NCI-H2029 treated with DMSO at 0.1 percent for 48 hours (cell line): ENCODE data around the gene KRT7.
A peak's percentile ranks its signal among the peaks of the same experiment; 100 is the strongest.
"Not testable (repeated sequence)": the region's sequence is repeated elsewhere in the genome, so short reads cannot be mapped to it uniquely, and the experiment has no call there.

Experiments used
- DNase-seq: peaks from one replicate; lab custom pipeline; 2025; lab: John Stamatoyannopoulos, UW

KRT7 gene

DNA sequence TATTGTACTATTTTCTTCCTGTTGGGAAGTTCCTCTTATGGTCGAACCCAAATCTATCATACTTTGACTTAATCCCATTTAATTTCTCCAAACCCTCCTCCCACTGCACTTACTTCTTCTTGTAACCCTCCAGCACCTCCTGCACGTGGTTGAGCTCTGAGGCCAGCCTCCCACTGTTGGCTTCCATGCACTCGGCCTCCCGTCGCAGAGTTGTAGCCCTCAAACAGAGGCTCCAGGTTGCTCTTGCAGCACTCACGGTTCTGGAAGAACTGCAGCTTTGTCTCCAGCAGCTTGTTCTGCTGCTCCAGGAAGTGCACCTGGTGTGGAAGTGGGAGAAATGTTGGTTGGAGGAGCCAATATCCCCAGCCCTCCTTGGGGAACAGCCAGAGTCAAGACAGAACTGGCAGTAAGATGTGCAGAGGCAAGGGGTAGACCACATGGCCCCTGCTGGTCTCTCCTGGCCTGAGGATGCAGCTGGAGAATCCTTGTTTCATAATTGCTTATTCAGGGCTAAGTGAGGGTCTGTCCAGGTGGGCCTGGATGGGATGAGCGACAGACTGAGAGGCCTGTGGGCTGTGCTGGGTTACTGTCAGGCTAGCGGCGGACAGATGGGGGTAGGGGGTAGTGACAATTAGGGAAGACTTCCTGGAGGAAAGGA, 23.0 kb downstream of the KRT7 start:
- DNase-seq: no peak

DNA sequence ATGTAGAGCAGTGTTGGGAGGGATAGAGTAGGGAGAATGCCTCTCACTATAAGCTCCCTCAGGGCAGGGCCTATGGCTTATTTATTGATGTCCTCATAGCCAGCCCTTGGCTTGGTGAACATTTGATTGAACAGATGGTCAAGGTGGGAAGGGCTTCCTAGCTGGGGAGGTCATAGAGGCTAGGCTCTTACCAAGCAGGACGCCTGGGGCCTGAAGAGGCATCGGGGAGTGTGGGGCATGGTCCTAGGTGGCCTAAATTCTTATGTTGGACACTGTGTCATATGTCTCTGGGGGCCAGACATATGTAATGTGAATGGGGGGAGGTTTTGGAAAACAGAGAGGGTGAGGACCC, 23.5 kb downstream of the KRT7 start:
- DNase-seq: no peak

GRCh38 chr12:52257074-52257551, 24.1 kb downstream of the KRT7 start:
- DNase-seq: no peak

GRCh38 chr12:52257922-52258321, 24.9 kb downstream of the KRT7 start:
- DNase-seq: not testable (repeated sequence)

DNA sequence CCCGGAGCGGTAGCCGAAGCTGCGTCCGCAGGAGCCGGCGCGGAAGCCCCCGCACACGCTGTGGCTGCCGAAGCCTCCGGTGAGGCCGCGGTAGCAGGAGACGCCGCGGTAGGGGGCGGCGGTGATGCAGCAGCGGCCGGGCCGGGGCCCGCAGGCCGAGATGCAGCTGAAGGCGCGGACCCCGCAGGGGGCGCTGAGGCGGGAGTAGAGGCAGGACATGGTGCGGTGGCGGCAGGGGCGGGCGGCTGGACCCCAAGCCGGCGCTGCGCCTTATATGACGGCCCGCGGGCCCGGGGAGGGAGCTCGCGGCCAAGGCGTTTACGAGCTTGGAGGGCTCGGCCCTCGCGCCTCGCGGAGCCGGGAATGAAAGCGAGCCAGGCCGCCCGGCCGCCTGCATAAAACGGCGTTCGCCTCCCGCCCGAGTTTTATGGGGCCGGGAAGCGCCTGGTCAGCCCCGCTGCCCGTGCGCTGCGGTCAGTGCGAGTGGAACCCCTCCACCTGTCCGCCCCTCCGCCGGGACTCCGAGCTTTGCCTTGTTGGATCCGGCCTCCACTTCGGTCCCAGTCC, 25.4 kb downstream of the KRT7 start:
- DNase-seq: no peak

DNA sequence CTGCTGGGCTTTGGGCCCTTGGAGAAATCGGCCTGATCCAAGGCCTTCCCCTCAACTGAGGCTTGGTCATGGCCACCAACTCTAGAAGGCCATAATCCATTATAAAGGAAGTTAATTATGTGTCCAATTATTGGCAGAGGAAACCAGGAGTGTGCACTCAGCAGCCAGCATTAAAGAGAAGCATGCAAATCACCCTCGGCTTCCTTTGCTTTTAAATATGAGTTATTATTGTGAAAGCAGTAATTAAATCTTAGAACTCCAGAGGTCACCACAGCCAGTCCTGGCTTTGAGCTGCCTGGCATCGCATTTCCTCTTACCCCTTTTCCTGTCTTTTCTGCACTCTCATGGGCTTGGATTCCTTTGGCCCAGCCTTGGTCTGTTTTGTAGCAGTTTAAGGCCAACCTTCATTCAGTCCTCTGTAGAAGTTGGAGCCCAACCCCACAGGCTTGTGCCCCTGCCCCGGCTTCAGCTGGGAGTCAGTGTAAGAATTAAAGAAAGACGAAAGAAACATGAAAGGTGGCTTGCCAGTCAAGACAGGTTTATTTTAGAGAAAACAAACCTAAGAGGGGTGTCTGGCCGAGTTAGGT, 26.7 kb downstream of the KRT7 start:
- DNase-seq: no peak

- no peak for DNase-seq
Measured at GRCh38 chr12:52260361-52261207, 27.5 kb downstream of the KRT7 start.

DNA sequence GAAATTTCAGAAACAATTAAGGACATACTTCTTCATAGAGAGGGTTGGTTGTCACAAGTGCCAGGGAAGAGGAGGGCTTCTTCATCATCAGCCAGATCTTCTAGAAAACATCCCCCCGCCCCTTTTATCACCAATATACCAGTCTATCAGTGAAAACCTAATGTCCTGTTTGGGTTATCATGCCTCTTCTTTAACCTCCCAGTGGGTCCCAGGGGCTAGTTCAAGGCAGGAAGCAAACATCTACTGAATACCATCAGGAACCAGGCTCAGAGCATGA, 28.1 kb downstream of the KRT7 start:
- DNase-seq: no peak

DNA sequence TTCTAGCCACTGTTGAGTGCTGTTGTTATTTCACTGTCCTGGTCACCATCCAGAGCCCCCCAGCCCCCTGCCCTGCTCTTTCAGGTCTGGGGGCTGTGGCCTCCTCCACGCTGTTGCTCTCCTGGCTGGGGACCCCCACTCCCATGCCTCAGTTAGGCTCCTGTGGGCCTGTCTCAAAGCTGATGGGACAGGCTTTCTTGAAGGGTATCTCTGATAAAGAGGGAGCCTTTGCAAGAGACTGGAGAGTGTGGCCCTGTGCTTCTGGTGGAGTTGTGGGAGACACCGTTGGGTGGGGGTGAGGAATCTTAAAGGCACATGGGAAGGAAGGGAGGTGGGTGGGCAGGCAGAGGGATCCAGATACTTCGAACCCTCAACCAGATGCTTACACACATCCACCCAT, 29.2 kb downstream of the KRT7 start:
- DNase-seq: no peak

GRCh38 chr12:52263761-52264434, 30.9 kb downstream of the KRT7 start:
- DNase-seq: no peak

DNA sequence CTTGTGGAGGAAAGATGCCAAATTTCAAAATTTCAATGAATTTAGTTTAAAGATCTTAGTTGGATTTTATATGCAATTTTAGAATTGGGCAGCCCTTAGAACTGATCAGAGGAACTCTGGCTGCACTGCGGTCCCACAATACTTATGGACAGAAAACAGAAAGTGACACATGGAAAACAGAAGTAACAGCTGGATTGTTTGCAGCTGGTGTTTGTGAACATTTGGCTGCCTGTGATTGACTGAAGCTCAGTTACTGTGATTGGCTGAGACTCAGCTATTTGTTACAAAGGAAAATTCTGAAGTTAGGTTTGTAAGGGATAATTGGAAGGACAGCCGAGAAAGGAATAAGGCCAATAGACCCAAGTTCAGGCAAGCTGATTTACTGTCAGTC, 31.4 kb downstream of the KRT7 start:
- no peak for DNase-seq

- DNase-seq: peak; percentile 66
Measured at GRCh38 chr12:52266514-52266913, 33.5 kb downstream of the KRT7 start.

DNA sequence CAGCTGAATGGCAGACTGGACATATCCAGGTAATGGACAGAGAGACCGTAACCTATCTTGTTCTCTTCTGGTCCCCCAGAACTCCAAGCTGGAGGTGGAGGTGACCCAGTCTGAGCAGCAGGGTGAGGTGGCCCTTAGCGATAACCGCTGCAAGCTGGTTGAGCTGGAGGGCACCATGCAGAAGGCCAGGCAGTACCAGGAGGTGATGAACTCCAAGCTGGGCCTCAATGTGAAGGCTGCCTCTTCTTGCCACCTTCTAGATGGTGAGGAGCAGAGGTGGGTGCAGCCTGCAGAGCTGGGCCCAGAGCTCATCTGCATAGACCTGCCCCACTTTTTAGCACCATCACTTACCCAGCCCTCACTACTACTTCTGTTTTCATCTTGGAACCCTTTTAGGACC, 34.2 kb downstream of the KRT7 start:
- no peak for DNase-seq

GRCh38 chr12:52267699-52268098, 34.7 kb downstream of the KRT7 start:
- no peak for DNase-seq

DNA sequence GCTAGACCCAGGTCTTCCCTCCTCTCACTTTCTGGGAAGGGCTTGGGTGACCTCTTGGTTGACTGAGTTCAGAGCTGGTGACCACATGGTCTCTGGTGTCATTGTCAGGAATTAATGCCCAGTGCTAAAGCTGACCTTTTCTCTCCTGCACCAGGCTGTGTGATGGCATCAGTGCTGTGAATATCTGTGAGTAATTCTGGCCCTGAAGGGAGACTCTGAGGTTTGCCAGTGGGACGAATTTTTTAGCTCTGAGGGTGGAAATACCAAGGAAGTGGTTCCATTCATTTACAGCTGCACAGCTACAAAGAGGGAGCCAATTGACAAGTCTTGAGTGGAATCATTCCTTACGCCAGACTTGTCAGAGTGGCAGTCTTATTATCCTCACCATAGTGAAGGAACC, 35.2 kb downstream of the KRT7 start:
- no peak for DNase-seq

DNA sequence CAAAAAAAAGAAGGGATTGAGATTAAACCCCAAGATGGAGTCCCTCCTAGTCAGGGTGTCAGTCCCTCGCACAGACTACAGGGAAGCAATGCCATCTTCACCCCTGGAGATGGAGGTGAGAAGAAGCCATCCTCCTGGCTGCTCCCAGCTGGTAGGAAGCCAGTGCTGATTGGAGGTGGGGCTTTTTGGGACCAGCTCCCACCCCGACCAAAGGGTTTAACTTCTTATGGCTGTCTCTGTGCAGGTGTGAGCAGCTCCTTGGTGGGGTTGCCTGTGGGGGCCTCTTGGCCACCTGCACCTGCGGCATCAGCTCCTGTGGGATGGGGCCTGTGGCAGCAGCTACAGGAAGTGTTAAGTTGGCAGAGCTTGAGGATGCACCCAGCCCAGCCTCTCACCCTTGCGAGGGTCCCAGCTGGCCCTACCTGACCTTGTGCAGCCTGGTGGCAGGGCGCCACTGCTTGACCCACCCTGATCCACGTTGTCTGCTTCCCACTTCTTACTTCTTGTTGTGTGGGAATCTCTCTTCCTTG, 37.6 kb downstream of the KRT7 start:
- no peak for DNase-seq

GRCh38 chr12:52271158-52271557, 38.1 kb downstream of the KRT7 start:
- DNase-seq: no peak

- no peak for DNase-seq
Measured at GRCh38 chr12:52274521-52275120, 41.6 kb downstream of the KRT7 start, which contains the start of gene KRT86. KRT86 (plus strand) TSS chr12:52274645; CDS start chr12:52301917, 27,272 bp downstream.

GRCh38 chr12:52275686-52276085, 42.6 kb downstream of the KRT7 start:
- no peak for DNase-seq

GRCh38 chr12:52277486-52278245, 44.6 kb downstream of the KRT7 start:
- DNase-seq: no peak
